HFFc6 (cell line): ENCODE data around the gene TOP1. TPM values are rescaled to one million over a fixed set of nuclear protein-coding genes. Genes with fewer than 3 reads are reported as not detected.

ENCODE experiments used
- DNase-seq: peaks from one replicate; pipeline ENCODE4 v3.0.0-alpha.2; 2018
- H3K27ac Mint-ChIP-seq: 2 replicates; pipeline ENCODE4 v1.8.0; 2020; ENCODE audit warnings: mild to moderate bottlenecking, mixed read lengths
- H3K27me3 Mint-ChIP-seq: 2 replicates; pipeline ENCODE4 v1.8.0; 2021; ENCODE audit warnings: mild to moderate bottlenecking, moderate library complexity, mixed read lengths; ENCODE audit not compliant: insufficient read depth
- H3K36me3 Mint-ChIP-seq: 2 replicates; pipeline ENCODE4 v1.8.0; 2021; ENCODE audit warnings: low read depth, mixed read lengths
- H3K4me1 Mint-ChIP-seq: 2 replicates; pipeline ENCODE4 v1.8.0; 2020; ENCODE audit warnings: low read depth, mixed read lengths
- H3K4me3 Mint-ChIP-seq: 2 replicates; pipeline ENCODE4 v1.8.0; 2020; ENCODE audit warnings: mild to moderate bottlenecking, moderate library complexity, mixed read lengths
- H3K9me3 Mint-ChIP-seq: 2 replicates; pipeline ENCODE4 v1.8.0; 2020; ENCODE audit warnings: mild to moderate bottlenecking, mixed read lengths
- total RNA-seq, 6 experiments: library from RNA; stranded (reverse); fragmentation: NEBNext Ultra II Directional; extraction: Animal tissue kit (Norgen Biotek cat#: 25700); gene quantifications; 2 replicates in 1 of 6; 3 replicates in 5 of 6; pipeline ENCODE4 v1.2.3, GENCODE V29; 2021
- TF ChIP-seq, protein P1 (sequence below): fragments of 200-600 bp; sonication (generic); IDR thresholded peaks from 2 replicates; pipeline ENCODE4 v1.5.0; 2021; ENCODE audit warnings: antibody characterized with exemption, mild to moderate bottlenecking

Gene TOP1
- total RNA-seq, 6 experiments from 2014 or later = 62.1 to 77.0 (median 73.0) TPM

DNA sequence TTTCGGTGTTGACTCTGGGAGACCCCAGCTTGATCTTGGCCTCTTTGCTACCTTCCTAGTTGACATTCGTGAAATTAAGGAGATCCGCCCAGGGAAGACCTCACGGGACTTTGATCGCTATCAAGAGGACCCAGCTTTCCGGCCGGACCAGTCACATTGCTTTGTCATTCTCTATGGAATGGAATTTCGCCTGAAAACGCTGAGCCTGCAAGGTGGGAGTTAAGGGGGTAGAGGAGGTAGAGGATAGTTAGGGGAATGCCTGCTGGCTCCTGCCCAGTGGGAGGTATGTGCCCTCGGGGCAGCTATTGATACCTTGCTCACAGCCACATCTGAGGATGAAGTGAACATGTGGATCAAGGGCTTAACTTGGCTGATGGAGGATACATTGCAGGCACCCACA, 130.9 kb downstream of the TOP1 start:
- TF ChIP-seq, protein P1, sequence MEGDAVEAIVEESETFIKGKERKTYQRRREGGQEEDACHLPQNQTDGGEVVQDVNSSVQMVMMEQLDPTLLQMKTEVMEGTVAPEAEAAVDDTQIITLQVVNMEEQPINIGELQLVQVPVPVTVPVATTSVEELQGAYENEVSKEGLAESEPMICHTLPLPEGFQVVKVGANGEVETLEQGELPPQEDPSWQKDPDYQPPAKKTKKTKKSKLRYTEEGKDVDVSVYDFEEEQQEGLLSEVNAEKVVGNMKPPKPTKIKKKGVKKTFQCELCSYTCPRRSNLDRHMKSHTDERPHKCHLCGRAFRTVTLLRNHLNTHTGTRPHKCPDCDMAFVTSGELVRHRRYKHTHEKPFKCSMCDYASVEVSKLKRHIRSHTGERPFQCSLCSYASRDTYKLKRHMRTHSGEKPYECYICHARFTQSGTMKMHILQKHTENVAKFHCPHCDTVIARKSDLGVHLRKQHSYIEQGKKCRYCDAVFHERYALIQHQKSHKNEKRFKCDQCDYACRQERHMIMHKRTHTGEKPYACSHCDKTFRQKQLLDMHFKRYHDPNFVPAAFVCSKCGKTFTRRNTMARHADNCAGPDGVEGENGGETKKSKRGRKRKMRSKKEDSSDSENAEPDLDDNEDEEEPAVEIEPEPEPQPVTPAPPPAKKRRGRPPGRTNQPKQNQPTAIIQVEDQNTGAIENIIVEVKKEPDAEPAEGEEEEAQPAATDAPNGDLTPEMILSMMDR = no peak
- no peak for DNase-seq
- Mint-ChIP-seq H3K4me1 (peaks cover 28% of the 10 kb centered on the region; the same call in 1 of the 2 replicates), H3K36me3 (peaks cover 10% of the 10 kb centered on the region), H3K9me3 (no peaks in the 10 kb centered on the region), H3K27ac (no peak overlapping the region), H3K4me3 (no peak overlapping the region), H3K27me3 (no peaks in the 10 kb centered on the region; the same call in 1 of the 2 replicates)

DNA sequence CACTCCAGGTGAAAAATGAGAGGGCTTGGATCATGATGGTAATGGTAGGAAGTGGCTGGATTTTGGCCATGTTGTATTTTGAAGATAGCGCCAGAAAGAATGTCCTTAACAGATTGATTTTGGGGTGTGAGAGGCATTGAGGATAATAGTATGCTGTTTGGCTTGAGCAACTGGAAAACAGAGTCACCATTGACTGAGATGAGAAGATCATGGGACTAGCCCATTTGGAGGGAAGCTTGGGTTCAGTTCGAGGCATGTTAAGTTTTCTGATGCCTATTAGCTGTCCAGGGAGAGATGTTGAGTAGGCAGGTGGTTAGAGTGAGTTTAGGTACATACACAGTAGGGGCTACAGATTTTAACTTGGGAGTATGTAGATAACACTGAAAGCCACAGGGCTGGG, 132.1 kb downstream of the TOP1 start:
- H3K4me1 Mint-ChIP-seq = peaks cover 18% of the 10 kb centered on the region; the same call in 1 of the 2 replicates
- H3K27ac Mint-ChIP-seq = peak overlapping the region; percentile 1; the same call in 1 of the 2 replicates
- no peak for DNase-seq
- no peaks in the 10 kb centered on the region for H3K9me3 Mint-ChIP-seq
- H3K27me3 Mint-ChIP-seq = no peaks in the 10 kb centered on the region; the same call in 1 of the 2 replicates
- H3K4me3 Mint-ChIP-seq = no peak overlapping the region
- H3K36me3 Mint-ChIP-seq = peaks cover 16% of the 10 kb centered on the region
- TF ChIP-seq, protein P1 = no peak

DNA sequence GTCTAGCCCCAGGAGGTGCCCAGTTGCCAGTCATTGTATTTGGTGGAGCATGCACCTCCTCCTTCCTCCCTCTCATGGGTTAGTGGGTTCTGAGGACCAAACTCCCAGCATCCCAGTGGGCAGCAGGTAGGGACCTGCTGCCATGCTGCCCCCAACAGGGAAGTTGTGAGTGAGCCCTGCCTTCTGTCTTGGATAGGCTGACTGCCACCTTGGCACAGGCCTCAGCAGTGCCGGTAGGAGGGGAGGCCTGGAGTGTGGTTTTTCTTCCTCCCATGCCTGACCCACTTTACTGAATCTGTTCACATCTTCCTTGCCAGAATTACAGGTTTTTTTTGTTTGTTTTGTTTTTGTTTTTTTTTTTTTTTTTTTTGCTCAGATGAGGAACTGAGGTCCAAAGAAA, 133.3 kb downstream of the TOP1 start:
- Mint-ChIP-seq H3K27ac (no peak overlapping the region), H3K4me3 (no peak overlapping the region), H3K4me1 (peaks cover 12% of the 10 kb centered on the region; the same call in 1 of the 2 replicates), H3K27me3 (no peaks in the 10 kb centered on the region; the same call in 1 of the 2 replicates), H3K9me3 (no peaks in the 10 kb centered on the region), H3K36me3 (peaks cover 18% of the 10 kb centered on the region)
- TF ChIP-seq, protein P1 = no peak
- DNase-seq = no peak

DNA sequence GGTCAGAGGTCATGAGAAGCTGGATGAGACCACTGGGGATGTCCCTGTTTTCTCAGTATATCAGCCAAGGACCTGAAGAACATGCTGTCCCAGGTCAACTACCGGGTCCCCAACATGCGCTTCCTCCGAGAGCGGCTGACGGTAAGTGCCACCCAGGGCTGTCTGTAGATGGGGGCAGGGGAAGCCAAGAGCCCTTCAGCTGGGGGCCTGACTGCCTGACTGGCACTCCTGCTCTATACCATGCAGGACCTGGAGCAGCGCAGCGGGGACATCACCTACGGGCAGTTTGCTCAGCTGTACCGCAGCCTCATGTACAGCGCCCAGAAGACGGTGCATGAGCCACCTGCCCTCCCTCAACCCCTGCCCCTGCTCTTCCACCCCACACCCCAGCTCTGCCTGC, 133.8 kb downstream of the TOP1 start:
- TF ChIP-seq, protein P1 = no peak
- no peak for DNase-seq
- peaks cover 18% of the 10 kb centered on the region for H3K36me3 Mint-ChIP-seq
- peaks cover 7% of the 10 kb centered on the region; the same call in 1 of the 2 replicates for H3K4me1 Mint-ChIP-seq
- no peaks in the 10 kb centered on the region; the same call in 1 of the 2 replicates for H3K27me3 Mint-ChIP-seq
- H3K4me3 Mint-ChIP-seq = no peak overlapping the region
- no peak overlapping the region for H3K27ac Mint-ChIP-seq
- no peaks in the 10 kb centered on the region for H3K9me3 Mint-ChIP-seq

DNA sequence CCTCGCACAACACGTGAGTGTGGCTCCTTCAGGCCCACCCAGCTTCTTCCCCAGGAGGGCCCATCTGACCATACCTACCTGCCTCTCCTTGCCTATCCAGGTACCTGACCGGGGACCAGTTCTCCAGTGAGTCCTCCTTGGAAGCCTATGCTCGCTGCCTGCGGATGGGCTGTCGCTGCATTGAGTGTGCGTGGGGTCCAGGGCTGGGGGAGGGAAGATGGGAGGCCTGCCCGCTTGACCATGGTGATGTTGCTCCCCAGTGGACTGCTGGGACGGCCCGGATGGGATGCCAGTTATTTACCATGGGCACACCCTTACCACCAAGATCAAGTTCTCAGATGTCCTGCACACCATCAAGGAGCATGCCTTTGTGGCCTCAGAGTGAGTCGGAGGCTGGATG, 135.2 kb downstream of the TOP1 start:
- TF ChIP-seq, protein P1 = no peak
- H3K4me3 Mint-ChIP-seq = no peak overlapping the region
- H3K4me1 Mint-ChIP-seq = no peaks in the 10 kb centered on the region
- DNase-seq = no peak
- H3K27me3 Mint-ChIP-seq = peaks cover 3% of the 10 kb centered on the region
- H3K27ac Mint-ChIP-seq = peak overlapping the region; percentile 36; the same call in 1 of the 2 replicates
- no peaks in the 10 kb centered on the region for H3K9me3 Mint-ChIP-seq
- peaks cover 18% of the 10 kb centered on the region for H3K36me3 Mint-ChIP-seq
